ENCODE results near the gene TTLL1. TPM values are rescaled to one million over a fixed set of nuclear protein-coding genes. Genes with fewer than 3 reads are reported as not detected.

TTLL1 gene
- total and polyA plus RNA-seq, 2 of the 4 experiments (the other 2 are of a cell fraction), result 10.8 to 13.2 TPM

- no peak overlapping the region for H3K4me2 ChIP-seq (ENCODE audit: low read depth, low read length)
- dilution Hi-C loops (cut with HindIII; ENCODE audit: low sequenced_read_pairs, unreplicated experiment), result no loop called here
- no peak overlapping the region for H3K4me3 ChIP-seq (ENCODE audit: insufficient read depth, low read depth, low read length)
- DNase-seq, result no peak
- no peak overlapping the region for H2BK120ac ChIP-seq (ENCODE audit: low read depth, low read length)
- H3K56ac ChIP-seq (ENCODE audit: extremely low read depth, insufficient read depth, low read length), result no peak overlapping the region
- H2AFZ ChIP-seq (replicated peaks; ENCODE audit: low read length, poor library complexity), result no peak overlapping the region
- H3K79me1 ChIP-seq (ENCODE audit: low read depth in 1 of 2, low read length in 2 of 2), result peaks cover 0 to 5% of the 10 kb centered on the region in 2 experiments; a peak in 1 of 4 replicates
- H3K36me3 ChIP-seq (ENCODE audit: control insufficient read depth, insufficient read depth, low read length), result peaks cover 28% of the 10 kb centered on the region
- no peak overlapping the region for H3K23ac ChIP-seq (ENCODE audit: low read depth, low read length)
- H2BK15ac ChIP-seq (ENCODE audit: low read depth, low read length), result no peak overlapping the region
- H3K27ac ChIP-seq (ENCODE audit: insufficient read depth, low read length), result no peak overlapping the region
- no peak overlapping the region for H4K5ac ChIP-seq (ENCODE audit: low read depth, low read length)
- no peak overlapping the region for H4K91ac ChIP-seq (ENCODE audit: insufficient read depth, low read depth, low read length)
- 91% methylated on average over 9 of the region's 17 CpGs; no CpG with 5 or more reads in 1 of the 2 experiments for WGBS, 2 experiments (ENCODE audit: extremely low coverage in 2 of 2, insufficient read length in 1 of 2)
- H2BK20ac ChIP-seq (ENCODE audit: low read depth, low read length), result no peak overlapping the region
- no peak for ATAC-seq (ENCODE audit: low read depth)
- no peak overlapping the region for H3K9ac ChIP-seq (ENCODE audit: low read depth, low read length)
- ChIA-PET POLR2A (ENCODE audit: unreplicated experiment) (no interaction called here), CTCF (no interaction called here)
- no peak overlapping the region for H3K18ac ChIP-seq (ENCODE audit: low read depth, low read length)
- TF ChIP-seq RCOR1 (IDR thresholded peaks at IDR 0.05; ENCODE audit: insufficient replicate concordance, low read length) (no peak), BHLHE40 (IDR thresholded peaks at IDR 0.05; ENCODE audit: low read depth, low read length) (no peak), RFX5 (IDR thresholded peaks at IDR 0.05; ENCODE audit: low read depth, low read length) (no peak), MXI1 (IDR thresholded peaks at IDR 0.05; ENCODE audit: borderline replicate concordance, low read depth, low read length) (no peak), NFE2L2 (IDR thresholded peaks at IDR 0.05; ENCODE audit: low read depth, low read length) (no peak), SMC3 (IDR thresholded peaks at IDR 0.05; ENCODE audit: low read depth, low read length) (no peak), FOS (IDR thresholded peaks at IDR 0.05; ENCODE audit: low read depth, low read length) (no peak), RAD21 (IDR thresholded peaks at IDR 0.05; ENCODE audit: low read length) (no peak), CHD1 (IDR thresholded peaks at IDR 0.05; ENCODE audit: low read depth, low read length) (no peak), CTCF (conservative IDR thresholded peaks at IDR 0.05; ENCODE audit: low read depth, low read length) (no peak), MAFK (IDR thresholded peaks at IDR 0.05; ENCODE audit: low read depth, low read length) (no peak), CEBPB (IDR thresholded peaks at IDR 0.05; ENCODE audit: low read depth, low read length) (no peak), MAZ (IDR thresholded peaks at IDR 0.05; ENCODE audit: borderline replicate concordance, low read depth, low read length) (no peak), POLR2A (IDR thresholded peaks at IDR 0.05; ENCODE audit: low read depth, low read length) (no peak)
- TF ChIP-seq, protein P1, sequence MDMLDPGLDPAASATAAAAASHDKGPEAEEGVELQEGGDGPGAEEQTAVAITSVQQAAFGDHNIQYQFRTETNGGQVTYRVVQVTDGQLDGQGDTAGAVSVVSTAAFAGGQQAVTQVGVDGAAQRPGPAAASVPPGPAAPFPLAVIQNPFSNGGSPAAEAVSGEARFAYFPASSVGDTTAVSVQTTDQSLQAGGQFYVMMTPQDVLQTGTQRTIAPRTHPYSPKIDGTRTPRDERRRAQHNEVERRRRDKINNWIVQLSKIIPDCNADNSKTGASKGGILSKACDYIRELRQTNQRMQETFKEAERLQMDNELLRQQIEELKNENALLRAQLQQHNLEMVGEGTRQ (IDR thresholded peaks at IDR 0.05; ENCODE audit: low read depth, low read length), result no peak
- TF ChIP-seq, protein P2, sequence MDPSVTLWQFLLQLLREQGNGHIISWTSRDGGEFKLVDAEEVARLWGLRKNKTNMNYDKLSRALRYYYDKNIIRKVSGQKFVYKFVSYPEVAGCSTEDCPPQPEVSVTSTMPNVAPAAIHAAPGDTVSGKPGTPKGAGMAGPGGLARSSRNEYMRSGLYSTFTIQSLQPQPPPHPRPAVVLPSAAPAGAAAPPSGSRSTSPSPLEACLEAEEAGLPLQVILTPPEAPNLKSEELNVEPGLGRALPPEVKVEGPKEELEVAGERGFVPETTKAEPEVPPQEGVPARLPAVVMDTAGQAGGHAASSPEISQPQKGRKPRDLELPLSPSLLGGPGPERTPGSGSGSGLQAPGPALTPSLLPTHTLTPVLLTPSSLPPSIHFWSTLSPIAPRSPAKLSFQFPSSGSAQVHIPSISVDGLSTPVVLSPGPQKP (IDR thresholded peaks at IDR 0.05; ENCODE audit: borderline replicate concordance, low read depth, low read length), result no peak
- no peaks in the 10 kb centered on the region for H3K27me3 ChIP-seq (ENCODE audit: control insufficient read depth, insufficient read depth, low read length)
- H3K9me3 ChIP-seq (ENCODE audit: control insufficient read depth, insufficient read depth, low read length), result no peaks in the 10 kb centered on the region
- no peaks in the 10 kb centered on the region for H4K20me1 ChIP-seq (ENCODE audit: insufficient read depth, low read length)
- in situ Hi-C loops (cut with MboI; ENCODE audit: low sequenced_read_pairs), result no loop called here
- no TSS peak for BruUV-seq (replicated peaks)
- no peak overlapping the region for H3K14ac ChIP-seq (replicated peaks; ENCODE audit: low read depth, low read length)
- H2AK9ac ChIP-seq (replicated peaks; ENCODE audit: low read depth, low read length, poor library complexity), result peak overlapping the region; percentile 63
- H4K8ac ChIP-seq (ENCODE audit: low read depth in 2 of 2, low read length in 2 of 2), result no peak overlapping the region
- H3K4ac ChIP-seq (ENCODE audit: low read depth, low read length), result no peak overlapping the region
- H2BK5ac ChIP-seq (ENCODE audit: low read depth, low read length, poor library complexity, severe bottlenecking), result no peak overlapping the region
- H3K9me1 ChIP-seq (ENCODE audit: insufficient read depth, low read length), result peaks cover 7% of the 10 kb centered on the region
- no peak overlapping the region for H2AK5ac ChIP-seq (ENCODE audit: low read depth, low read length)
- intact Hi-C loops (cut with micrococcal nuclease), result no loop called here
- H3K4me1 ChIP-seq (ENCODE audit: control insufficient read depth, insufficient read depth, low read length), result peaks cover 6% of the 10 kb centered on the region
These were observed 42.7 kb upstream of the TTLL1 start for GRCh38 chr22:43131773-43132501.
